Natural killer cell (primary cell): Measurements from ENCODE around the gene PDE3A. TPM values are rescaled to one million over a fixed set of nuclear protein-coding genes. Genes with fewer than 3 reads are reported as not detected.

ENCODE experiments used
- ATAC-seq, 3 donors: fragments of 150-1000 bp in 2 of 3; fragments of 200-7000 bp in 1 of 3; cut with Tn5 transposase; 1 replicate in 1 of 3; 2 replicates in 2 of 3; pipeline ENCODE4 v1.10.0; 2021; ENCODE audit warnings: mild to moderate bottlenecking in 2 of 3, moderate library complexity in 2 of 3
- DNase-seq, 2 donors: peaks; one replicate each; pipeline versions ENCODE4 v3.0.0 to v3.0.0-alpha.2; 2013 to 2021; ENCODE audit warnings: mixed read lengths in 1 of 2
- H3K27ac ChIP-seq: one replicate; pipeline ENCODE4 v1.5.1; 2013; ENCODE audit warnings: mild to moderate bottlenecking, low read length
- H3K27me3 ChIP-seq: one replicate; pipeline ENCODE4 v1.6.1; 2013; ENCODE audit warnings: low read length; ENCODE audit not compliant: control insufficient read depth, insufficient read depth
- H3K36me3 ChIP-seq: one replicate; pipeline ENCODE4 v1.6.1; 2013; ENCODE audit warnings: low read length; ENCODE audit not compliant: control insufficient read depth, insufficient read depth
- H3K4me1 ChIP-seq: one replicate; pipeline ENCODE4 v1.6.1; 2013; ENCODE audit warnings: low read length; ENCODE audit not compliant: control insufficient read depth, insufficient read depth
- H3K4me3 ChIP-seq: one replicate; pipeline ENCODE4 v1.5.1; 2013; ENCODE audit warnings: low read length
- H3K9me3 ChIP-seq: one replicate; pipeline ENCODE4 v1.6.1; 2013; ENCODE audit warnings: low read length; ENCODE audit not compliant: control insufficient read depth, insufficient read depth
- H3K27ac Mint-ChIP-seq, 2 donors: one replicate each; pipeline ENCODE4 v1.8.0; 2022; ENCODE audit warnings: mild to moderate bottlenecking in 2 of 2, mixed read lengths in 2 of 2, moderate library complexity in 1 of 2
- H3K27me3 Mint-ChIP-seq, 2 donors: one replicate each; pipeline ENCODE4 v1.8.0; 2022; ENCODE audit warnings: low read depth in 2 of 2, mixed read lengths in 2 of 2
- H3K36me3 Mint-ChIP-seq: one replicate; pipeline ENCODE4 v1.8.0; 2022; ENCODE audit warnings: mixed read lengths
- H3K4me1 Mint-ChIP-seq, 2 donors: one replicate each; pipeline ENCODE4 v1.8.0; 2022; ENCODE audit warnings: mixed read lengths in 2 of 2
- H3K4me3 Mint-ChIP-seq: one replicate; pipeline ENCODE4 v1.8.0; 2022; ENCODE audit warnings: mild to moderate bottlenecking, moderate library complexity, mixed read lengths
- H3K9me3 Mint-ChIP-seq, 2 donors: one replicate each; pipeline ENCODE4 v1.8.0; 2022; ENCODE audit warnings: mixed read lengths in 2 of 2
- WGBS: methylation state at CpG from one replicate; pipeline ENCODE4 v1.1.7; 2013; ENCODE audit warnings: missing lambda C conversion rate; ENCODE audit not compliant: insufficient coverage; 5-methylcytosine and 5-hydroxymethylcytosine counted together
- intact Hi-C: fragments of 100-400 bp; cut with micrococcal nuclease; formaldehyde crosslinking; loops from one replicate; pipeline ENCODE4 v1.14.2; 2022
- total RNA-seq, 4 donors: library from RNA; stranded (reverse); fragments of 120-200 nt in 1 of 4; gene quantifications; one replicate each; pipeline versions ENCODE4 v1.2.3 to v1.2.4, GENCODE V29; 2013 to 2022
- TF ChIP-seq, protein P1 (sequence below): fragments of 200-600 bp; IDR thresholded peaks from one replicate; pipeline ENCODE4 v1.8.0; 2022; ENCODE audit warnings: antibody characterized with exemption

The PDE3A gene
- total RNA-seq, 3 donors from 2014 or later (not counting 1 experiment from before 2014, with no cell fraction given) = 0.20 to 0.28 (median 0.27) TPM

GRCh38 chr12:20628226-20628787 is 260.0 kb downstream of the PDE3A start:
- H3K27me3 Mint-ChIP-seq = no peaks in the 10 kb centered on the region
- TF ChIP-seq, protein P1, sequence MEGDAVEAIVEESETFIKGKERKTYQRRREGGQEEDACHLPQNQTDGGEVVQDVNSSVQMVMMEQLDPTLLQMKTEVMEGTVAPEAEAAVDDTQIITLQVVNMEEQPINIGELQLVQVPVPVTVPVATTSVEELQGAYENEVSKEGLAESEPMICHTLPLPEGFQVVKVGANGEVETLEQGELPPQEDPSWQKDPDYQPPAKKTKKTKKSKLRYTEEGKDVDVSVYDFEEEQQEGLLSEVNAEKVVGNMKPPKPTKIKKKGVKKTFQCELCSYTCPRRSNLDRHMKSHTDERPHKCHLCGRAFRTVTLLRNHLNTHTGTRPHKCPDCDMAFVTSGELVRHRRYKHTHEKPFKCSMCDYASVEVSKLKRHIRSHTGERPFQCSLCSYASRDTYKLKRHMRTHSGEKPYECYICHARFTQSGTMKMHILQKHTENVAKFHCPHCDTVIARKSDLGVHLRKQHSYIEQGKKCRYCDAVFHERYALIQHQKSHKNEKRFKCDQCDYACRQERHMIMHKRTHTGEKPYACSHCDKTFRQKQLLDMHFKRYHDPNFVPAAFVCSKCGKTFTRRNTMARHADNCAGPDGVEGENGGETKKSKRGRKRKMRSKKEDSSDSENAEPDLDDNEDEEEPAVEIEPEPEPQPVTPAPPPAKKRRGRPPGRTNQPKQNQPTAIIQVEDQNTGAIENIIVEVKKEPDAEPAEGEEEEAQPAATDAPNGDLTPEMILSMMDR = no peak
- no peaks in the 10 kb centered on the region for H3K4me1 Mint-ChIP-seq
- DNase-seq (no peak), ATAC-seq (no peak)
- no peaks in the 10 kb centered on the region for H3K36me3 ChIP-seq
- peaks cover 3 to 5% of the 10 kb centered on the region in 2 donors for H3K9me3 Mint-ChIP-seq
- intact Hi-C loops = no loop called here
- no peak overlapping the region for H3K4me3 ChIP-seq
- no peak overlapping the region for H3K27ac ChIP-seq
- WGBS = 91% methylated on average over 9 of the region's 9 CpGs
- no peaks in the 10 kb centered on the region for H3K27me3 ChIP-seq
- H3K9me3 ChIP-seq = no peaks in the 10 kb centered on the region
- no peaks in the 10 kb centered on the region for H3K4me1 ChIP-seq
- no peak overlapping the region for H3K27ac Mint-ChIP-seq
- no peak overlapping the region for H3K4me3 Mint-ChIP-seq
- no peaks in the 10 kb centered on the region for H3K36me3 Mint-ChIP-seq

DNA sequence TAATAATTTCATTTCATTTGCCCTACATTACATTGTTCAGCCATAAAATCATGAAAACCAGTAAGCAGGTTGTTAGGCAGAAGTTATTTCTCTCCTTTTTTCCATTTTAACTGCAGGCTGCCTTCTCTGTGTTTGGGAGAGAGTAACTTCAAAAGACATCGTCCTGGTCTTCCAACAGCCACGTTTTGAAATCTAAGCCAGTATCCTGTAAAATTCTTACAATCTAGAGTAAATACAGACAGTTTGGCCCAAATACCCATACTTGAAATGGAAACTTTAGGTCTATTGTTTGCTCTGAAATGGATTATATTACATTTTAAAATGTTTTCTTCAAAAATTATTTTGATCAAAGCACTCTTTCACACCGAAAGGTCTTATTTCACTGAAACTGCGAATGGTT is 260.7 kb downstream of the PDE3A start:
- 90% methylated on average over 2 of the region's 4 CpGs for WGBS
- intact Hi-C loops = no loop called here
- no peak for ATAC-seq

GRCh38 chr12:20629414-20630156 is 261.2 kb downstream of the PDE3A start:
- intact Hi-C loops = no loop called here
- TF ChIP-seq, protein P1 = no peak
- H3K27me3 ChIP-seq = no peaks in the 10 kb centered on the region
- DNase-seq (no peak), ATAC-seq (no peak)
- 82% methylated on average over 4 of the region's 6 CpGs for WGBS
- no peak overlapping the region for H3K27ac ChIP-seq
- H3K4me1 ChIP-seq = no peaks in the 10 kb centered on the region
- H3K27me3 Mint-ChIP-seq = no peaks in the 10 kb centered on the region
- H3K27ac Mint-ChIP-seq = no peak overlapping the region
- peaks cover 3 to 5% of the 10 kb centered on the region in 2 donors for H3K9me3 Mint-ChIP-seq
- no peaks in the 10 kb centered on the region for H3K36me3 ChIP-seq
- no peaks in the 10 kb centered on the region for H3K9me3 ChIP-seq
- no peak overlapping the region for H3K4me3 Mint-ChIP-seq
- no peak overlapping the region for H3K4me3 ChIP-seq
- no peaks in the 10 kb centered on the region for H3K4me1 Mint-ChIP-seq
- H3K36me3 Mint-ChIP-seq = no peaks in the 10 kb centered on the region

More for the DNA sequence above, 260.7 kb downstream of the PDE3A start:
- no peaks in the 10 kb centered on the region for H3K27me3 Mint-ChIP-seq
- no peak overlapping the region for H3K27ac ChIP-seq
- peaks cover 3 to 5% of the 10 kb centered on the region in 2 donors for H3K9me3 Mint-ChIP-seq
- TF ChIP-seq, protein P1 = no peak
- no peaks in the 10 kb centered on the region for H3K27me3 ChIP-seq
- no peaks in the 10 kb centered on the region for H3K4me1 ChIP-seq
- H3K27ac Mint-ChIP-seq = no peak overlapping the region
- H3K9me3 ChIP-seq = no peaks in the 10 kb centered on the region
- H3K4me1 Mint-ChIP-seq = no peaks in the 10 kb centered on the region
- H3K36me3 ChIP-seq = no peaks in the 10 kb centered on the region
- H3K4me3 Mint-ChIP-seq = no peak overlapping the region
- H3K36me3 Mint-ChIP-seq = no peaks in the 10 kb centered on the region
- no peak for DNase-seq
- no peak overlapping the region for H3K4me3 ChIP-seq
